Progenitor cell of endocrine pancreas (in vitro differentiated cells): ENCODE data around the gene LPAR1. TPM values are rescaled to one million over a fixed set of nuclear protein-coding genes. Genes with fewer than 3 reads are reported as not detected.

Experiments
- DNase-seq: peaks from one replicate; pipeline ENCODE4 v3.0.0; 2021; ENCODE audit warnings: low spot score; ENCODE audit not compliant: unreplicated experiment
- H3K27ac Mint-ChIP-seq: 2 replicates; pipeline ENCODE4 v1.8.0; 2021; ENCODE audit warnings: mild to moderate bottlenecking, moderate library complexity, mixed read lengths
- H3K27me3 Mint-ChIP-seq: 2 replicates; pipeline ENCODE4 v1.8.0; 2021; ENCODE audit warnings: mixed read lengths
- H3K36me3 Mint-ChIP-seq: 2 replicates; pipeline ENCODE4 v1.8.0; 2022; ENCODE audit warnings: mixed read lengths; ENCODE audit not compliant: insufficient read depth
- H3K4me1 Mint-ChIP-seq: 2 replicates; pipeline ENCODE4 v1.8.0; 2021; ENCODE audit warnings: low read depth, mixed read lengths
- H3K4me3 Mint-ChIP-seq: 2 replicates; pipeline ENCODE4 v1.8.0; 2021; ENCODE audit warnings: low read depth, mild to moderate bottlenecking, moderate library complexity, mixed read lengths
- H3K9me3 Mint-ChIP-seq: 2 replicates; pipeline ENCODE4 v1.8.0; 2021; ENCODE audit warnings: low read depth, mixed read lengths
- total RNA-seq: library from RNA; stranded (reverse); gene quantifications from 2 replicates; pipeline ENCODE4 v1.2.1, GENCODE V29; 2021
- TF ChIP-seq, protein P1 (sequence below): fragments of 200-600 bp; sonication (generic); IDR thresholded peaks from one replicate; pipeline ENCODE4 v1.5.0; 2021; ENCODE audit warnings: antibody characterized with exemption, mild to moderate bottlenecking; ENCODE audit not compliant: unreplicated experiment

Gene LPAR1
- total RNA-seq, 1 donor from 2014 or later = 17.4 TPM

GRCh38 chr9:111013250-111013649 lies 25.0 kb downstream of the LPAR1 start:
- Mint-ChIP-seq H3K9me3 (no peaks in the 10 kb centered on the region), H3K4me1 (peaks cover 24% of the 10 kb centered on the region), H3K4me3 (no peak overlapping the region), H3K36me3 (no peaks in the 10 kb centered on the region), H3K27me3 (peaks cover 8% of the 10 kb centered on the region), H3K27ac (no peak overlapping the region)
- TF ChIP-seq, protein P1, sequence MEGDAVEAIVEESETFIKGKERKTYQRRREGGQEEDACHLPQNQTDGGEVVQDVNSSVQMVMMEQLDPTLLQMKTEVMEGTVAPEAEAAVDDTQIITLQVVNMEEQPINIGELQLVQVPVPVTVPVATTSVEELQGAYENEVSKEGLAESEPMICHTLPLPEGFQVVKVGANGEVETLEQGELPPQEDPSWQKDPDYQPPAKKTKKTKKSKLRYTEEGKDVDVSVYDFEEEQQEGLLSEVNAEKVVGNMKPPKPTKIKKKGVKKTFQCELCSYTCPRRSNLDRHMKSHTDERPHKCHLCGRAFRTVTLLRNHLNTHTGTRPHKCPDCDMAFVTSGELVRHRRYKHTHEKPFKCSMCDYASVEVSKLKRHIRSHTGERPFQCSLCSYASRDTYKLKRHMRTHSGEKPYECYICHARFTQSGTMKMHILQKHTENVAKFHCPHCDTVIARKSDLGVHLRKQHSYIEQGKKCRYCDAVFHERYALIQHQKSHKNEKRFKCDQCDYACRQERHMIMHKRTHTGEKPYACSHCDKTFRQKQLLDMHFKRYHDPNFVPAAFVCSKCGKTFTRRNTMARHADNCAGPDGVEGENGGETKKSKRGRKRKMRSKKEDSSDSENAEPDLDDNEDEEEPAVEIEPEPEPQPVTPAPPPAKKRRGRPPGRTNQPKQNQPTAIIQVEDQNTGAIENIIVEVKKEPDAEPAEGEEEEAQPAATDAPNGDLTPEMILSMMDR = no peak
- DNase-seq = no peak

GRCh38 chr9:111008158-111009075 lies 29.9 kb downstream of the LPAR1 start:
- peaks cover 23% of the 10 kb centered on the region for H3K4me1 Mint-ChIP-seq
- no peak for DNase-seq
- TF ChIP-seq, protein P1 = no peak
- H3K27ac Mint-ChIP-seq = no peak overlapping the region
- H3K36me3 Mint-ChIP-seq = peaks cover 8% of the 10 kb centered on the region
- no peak overlapping the region for H3K4me3 Mint-ChIP-seq
- H3K9me3 Mint-ChIP-seq = no peaks in the 10 kb centered on the region
- H3K27me3 Mint-ChIP-seq = peaks cover 8% of the 10 kb centered on the region

DNA sequence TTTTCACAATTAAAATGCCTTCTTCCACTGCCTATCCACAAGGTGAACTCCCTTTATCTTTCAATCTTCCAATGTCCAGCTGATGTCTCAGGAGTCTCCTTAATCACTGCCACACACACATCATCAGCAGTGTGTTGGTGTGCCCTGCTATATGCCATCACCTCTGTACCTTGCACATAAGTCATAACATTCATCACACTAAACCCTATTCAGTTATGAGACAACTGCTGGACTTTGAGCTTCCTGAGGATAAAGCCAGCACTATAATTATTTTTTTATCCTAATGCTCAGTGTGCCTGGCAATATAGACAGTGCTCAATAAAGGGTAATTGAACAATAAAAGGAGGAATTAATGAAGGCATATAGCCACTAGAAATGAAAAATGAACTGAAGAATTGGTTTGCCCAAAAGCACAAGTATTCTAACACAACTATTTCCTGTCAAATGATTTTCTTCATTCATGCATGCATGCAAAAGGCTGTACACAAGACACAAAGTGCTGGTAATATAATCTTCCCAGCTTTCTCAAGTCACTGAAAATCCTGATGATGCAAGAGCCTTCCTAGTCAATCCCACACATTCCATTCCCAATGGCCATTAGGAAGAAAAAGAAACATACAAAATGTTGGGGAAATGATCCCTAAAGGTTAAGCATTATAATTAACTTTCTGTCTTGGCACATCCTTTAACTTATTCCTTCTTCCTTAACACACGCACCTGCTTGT lies 32.4 kb downstream of the LPAR1 start:
- Mint-ChIP-seq H3K9me3 (no peaks in the 10 kb centered on the region), H3K27me3 (no peaks in the 10 kb centered on the region), H3K4me1 (peaks cover 18% of the 10 kb centered on the region), H3K36me3 (peaks cover 8% of the 10 kb centered on the region), H3K27ac (no peak overlapping the region), H3K4me3 (no peak overlapping the region)
- no peak for DNase-seq
- TF ChIP-seq, protein P1 = no peak

DNA sequence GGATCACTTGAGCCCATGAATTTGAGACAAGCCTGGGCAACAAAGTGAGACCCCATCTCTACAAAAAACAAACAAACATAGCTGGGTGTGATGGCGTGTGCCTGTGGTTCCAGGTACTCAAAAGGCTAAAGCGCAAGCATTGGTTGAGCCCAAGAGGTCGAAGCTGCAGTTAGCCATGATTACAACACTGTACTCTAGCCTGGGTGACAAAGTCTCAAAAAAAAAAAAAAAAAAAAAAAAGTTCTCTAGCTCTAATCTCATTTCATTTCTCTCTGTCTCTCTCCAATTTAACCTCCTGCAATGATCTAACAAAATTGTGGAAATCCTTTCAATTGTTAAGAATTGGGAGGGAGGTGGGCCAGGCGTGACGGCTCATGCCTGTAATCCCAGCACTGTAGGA lies 33.3 kb downstream of the LPAR1 start:
- Mint-ChIP-seq H3K27me3 (no peaks in the 10 kb centered on the region), H3K9me3 (no peaks in the 10 kb centered on the region), H3K36me3 (peaks cover 8% of the 10 kb centered on the region), H3K4me3 (no peak overlapping the region), H3K4me1 (peaks cover 9% of the 10 kb centered on the region), H3K27ac (no peak overlapping the region)
- DNase-seq = no peak
- TF ChIP-seq, protein P1 = no peak

GRCh38 chr9:111003182-111003581 lies 35.1 kb downstream of the LPAR1 start:
- H3K4me3 Mint-ChIP-seq = no peak overlapping the region
- H3K27ac Mint-ChIP-seq = no peak overlapping the region
- peaks cover 1% of the 10 kb centered on the region for H3K4me1 Mint-ChIP-seq
- TF ChIP-seq, protein P1 = no peak
- DNase-seq = no peak
- peaks cover 10% of the 10 kb centered on the region for H3K36me3 Mint-ChIP-seq
- H3K9me3 Mint-ChIP-seq = no peaks in the 10 kb centered on the region
- H3K27me3 Mint-ChIP-seq = no peaks in the 10 kb centered on the region
